ENCODE measurements around the gene ADAMTSL4.
A peak's percentile ranks its signal among the peaks of the same experiment; 100 is the strongest.
"Not testable (repeated sequence)": the region's sequence is repeated elsewhere in the genome, so short reads cannot be mapped to it uniquely, and the experiment has no call there.

Gene ADAMTSL4

GRCh38 chr1:150555971-150556865 is 7.0 kb downstream of the ADAMTSL4 start:
- DNase-seq (ENCODE audit: low spot score): no peak

- DNase-seq (ENCODE audit: low spot score): no peak
Observed at GRCh38 chr1:150557065-150557600, 7.9 kb downstream of the ADAMTSL4 start.

GRCh38 chr1:150557813-150558212 is 8.6 kb downstream of the ADAMTSL4 start:
- DNase-seq (ENCODE audit: low spot score): no peak

GRCh38 chr1:150558303-150558704 is 9.1 kb downstream of the ADAMTSL4 start:
- no peak for DNase-seq (ENCODE audit: low spot score)

- no peak for DNase-seq (ENCODE audit: low spot score)
Observed at GRCh38 chr1:150558761-150559655, 9.8 kb downstream of the ADAMTSL4 start.

GRCh38 chr1:150559656-150560010 is 10.4 kb downstream of the ADAMTSL4 start:
- DNase-seq (ENCODE audit: low spot score): no peak

- peak; percentile 81 for DNase-seq (ENCODE audit: low spot score)
Observed at GRCh38 chr1:150560011-150560438, 10.8 kb downstream of the ADAMTSL4 start.

- DNase-seq (ENCODE audit: low spot score): peak; percentile 79
Observed at GRCh38 chr1:150560576-150561253, 11.5 kb downstream of the ADAMTSL4 start.

GRCh38 chr1:150561254-150561973 is 12.2 kb downstream of the ADAMTSL4 start:
- peak; percentile 84 for DNase-seq (ENCODE audit: low spot score)

- peak; percentile 81 for DNase-seq (ENCODE audit: low spot score)
Observed at GRCh38 chr1:150561974-150562445, 12.8 kb downstream of the ADAMTSL4 start.

GRCh38 chr1:150562446-150563339 is 13.5 kb downstream of the ADAMTSL4 start:
- DNase-seq (ENCODE audit: low spot score): no peak

- DNase-seq (ENCODE audit: low spot score): no peak
Observed at GRCh38 chr1:150563340-150564038, 14.3 kb downstream of the ADAMTSL4 start.

GRCh38 chr1:150564051-150564991 is 15.1 kb downstream of the ADAMTSL4 start:
- DNase-seq (ENCODE audit: low spot score): no peak

- DNase-seq (ENCODE audit: low spot score): not testable (repeated sequence)
Observed at GRCh38 chr1:150565240-150565991, 16.2 kb downstream of the ADAMTSL4 start.

GRCh38 chr1:150566589-150567340 is 17.6 kb downstream of the ADAMTSL4 start:
- no peak for DNase-seq (ENCODE audit: low spot score)

- DNase-seq (ENCODE audit: low spot score): no peak
Observed at GRCh38 chr1:150567341-150567716, 18.1 kb downstream of the ADAMTSL4 start.

Measured in HuH-7 (cell line).